HG03342 (cell line): ENCODE data around the gene IGIP.

Source experiments
- ATAC-seq: cut with Tn5 transposase; IDR thresholded peaks from one replicate; pipeline ENCODE4 v1.9.1; 2021; ENCODE audit warnings: mild to moderate bottlenecking, moderate library complexity; ENCODE audit not compliant: unreplicated experiment

Gene IGIP

DNA sequence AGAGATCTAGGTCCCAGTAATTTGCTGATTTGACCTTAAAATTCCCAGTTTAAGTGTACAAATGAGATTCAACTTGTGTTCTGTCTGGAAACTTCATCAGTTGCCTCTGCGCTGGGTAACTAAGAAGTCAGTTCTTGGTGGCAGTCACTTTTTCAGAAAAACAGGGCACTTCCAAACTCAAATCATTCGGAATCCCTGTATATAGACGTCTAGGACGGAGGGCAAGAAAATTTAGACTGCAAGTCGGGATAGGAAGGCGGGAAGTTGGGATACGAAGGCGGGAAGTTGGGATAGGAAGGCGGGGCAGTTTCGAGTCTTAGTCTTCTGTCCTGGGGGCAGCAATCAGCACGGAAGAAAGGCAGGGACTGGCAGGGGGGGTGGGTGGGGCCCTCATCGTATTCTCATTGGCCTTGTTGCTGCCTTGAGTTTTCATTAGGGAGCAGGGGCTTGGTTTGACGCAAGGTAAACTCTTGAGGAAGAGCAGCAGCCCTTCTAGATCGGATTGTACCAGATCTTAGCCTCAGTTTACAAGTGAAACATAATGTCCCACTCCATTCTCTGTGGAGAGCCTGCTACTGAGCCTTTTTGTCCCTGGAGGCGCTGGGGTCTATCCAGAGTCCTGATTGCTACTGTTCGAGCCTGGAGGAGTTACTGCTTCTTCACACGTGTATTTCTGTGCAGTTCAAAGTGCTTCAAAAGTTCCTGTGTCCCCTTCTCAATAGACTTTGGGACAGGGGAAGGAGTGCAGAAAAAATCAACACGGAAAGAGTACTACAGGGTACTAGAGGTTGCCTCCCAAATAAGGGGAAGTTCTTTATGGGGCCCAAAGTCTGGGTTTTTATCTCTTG is 14.5 kb upstream of the IGIP start:
- no peak for ATAC-seq

DNA sequence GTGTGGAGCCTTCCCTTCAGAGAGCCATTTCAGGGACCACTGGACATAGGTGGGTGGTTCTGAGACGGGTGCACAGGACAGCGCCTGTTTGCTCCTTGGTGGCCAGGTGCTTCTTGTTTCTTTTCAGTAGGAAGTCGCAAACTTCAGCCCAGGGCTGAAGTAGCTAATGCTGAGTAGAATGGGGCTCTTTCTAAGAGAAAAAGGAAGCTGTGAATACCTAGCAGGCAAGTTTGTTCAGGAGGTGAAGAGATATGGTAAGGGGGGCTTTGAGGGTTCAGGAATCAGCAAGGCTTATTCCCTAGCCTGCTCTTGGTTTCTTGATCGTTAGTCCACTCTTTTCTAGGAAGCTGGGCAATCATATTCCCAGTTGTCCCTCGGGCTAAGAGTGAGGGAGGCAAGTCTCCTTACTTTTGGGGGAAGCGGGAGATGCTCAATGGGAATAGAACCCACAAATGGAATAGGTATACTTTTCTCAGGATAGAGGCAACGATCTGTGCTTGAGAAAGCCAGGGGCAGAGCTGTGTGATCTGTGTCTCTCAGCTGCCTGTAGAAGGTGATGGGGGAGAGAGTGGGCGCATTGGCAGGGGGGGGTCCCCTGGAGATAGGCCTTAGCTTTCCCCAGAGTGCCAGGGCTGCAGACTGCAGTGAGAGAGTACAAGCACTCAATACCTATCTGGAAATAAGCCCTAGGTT is 13.7 kb upstream of the IGIP start:
- ATAC-seq, result no peak

DNA sequence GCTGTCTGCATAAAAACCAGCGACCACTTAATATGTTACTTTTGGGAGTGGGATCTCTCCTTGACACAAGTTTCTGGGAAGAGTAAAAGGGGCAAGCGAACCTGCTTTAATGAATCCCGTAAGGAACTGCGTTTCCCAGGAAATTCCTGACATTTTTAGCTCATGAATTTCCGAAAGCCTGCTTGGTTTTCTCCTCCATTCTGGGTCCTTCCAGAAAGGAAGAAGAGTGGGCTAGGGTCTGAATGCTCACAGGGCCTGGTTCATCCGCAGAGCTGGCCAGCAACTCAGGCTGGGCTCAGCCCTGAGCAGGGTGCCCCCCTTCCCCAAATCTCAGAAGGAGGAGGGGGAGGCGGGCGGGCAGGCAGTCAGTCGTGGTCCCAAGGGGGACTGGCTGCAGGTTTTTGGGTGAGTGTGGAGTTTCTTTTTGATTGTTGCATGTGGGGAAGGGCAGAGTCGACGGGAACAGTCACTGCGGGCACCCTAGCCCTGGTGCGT is 13.0 kb upstream of the IGIP start:
- ATAC-seq, result no peak

DNA sequence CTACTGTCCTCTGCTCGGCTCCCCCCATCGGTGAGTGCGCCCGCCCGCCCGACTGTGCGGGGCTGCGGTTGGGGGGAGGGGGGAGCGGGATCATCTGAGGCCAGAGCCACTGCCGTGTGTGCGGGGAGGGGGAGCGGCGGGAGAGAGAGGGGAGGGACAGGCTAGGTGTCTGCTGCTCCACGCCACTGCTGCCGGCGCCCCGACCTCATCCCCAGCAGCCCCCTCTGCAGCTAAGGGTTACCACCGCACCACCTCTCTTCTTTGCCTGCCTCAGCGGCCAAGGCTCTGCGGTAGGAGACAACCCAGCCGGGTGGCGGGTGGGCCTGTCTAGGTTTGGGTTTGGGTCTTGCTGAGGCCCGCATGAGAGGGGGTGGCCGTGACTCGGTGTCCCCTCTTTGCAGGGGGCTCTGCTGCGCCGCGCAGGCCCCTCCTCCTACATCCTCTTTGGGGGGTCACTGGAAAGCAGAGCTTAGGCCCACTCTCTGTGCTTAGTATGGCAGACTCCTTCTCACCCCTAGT is 12.5 kb upstream of the IGIP start:
- no peak for ATAC-seq

DNA sequence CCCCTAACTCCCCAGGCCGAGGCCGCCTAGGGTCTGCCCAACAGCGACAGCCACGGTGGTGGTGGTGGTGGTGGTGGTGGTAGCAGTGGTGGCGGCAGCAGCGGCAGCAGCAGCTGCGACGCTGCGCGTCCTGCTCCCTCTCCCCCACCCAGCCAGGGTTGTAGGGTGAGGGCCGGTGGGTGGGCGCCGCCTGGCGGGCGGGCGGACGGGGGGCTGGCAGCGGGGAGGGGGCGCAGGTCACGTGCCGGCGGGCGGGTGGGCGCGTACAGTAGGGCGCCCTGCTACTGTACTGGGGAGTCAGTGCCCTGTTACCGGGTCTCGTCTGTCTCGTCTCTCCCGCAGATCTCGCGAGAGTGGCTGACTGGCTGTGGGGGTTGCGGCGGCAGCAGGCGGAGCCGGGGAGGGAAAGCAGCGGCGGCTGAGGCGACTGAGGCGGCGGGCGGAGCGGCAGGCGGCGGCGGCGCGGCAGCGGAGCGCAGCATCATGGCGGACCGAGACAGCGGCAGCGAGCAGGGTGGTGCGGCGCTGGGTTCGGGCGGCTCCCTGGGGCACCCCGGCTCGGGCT is 12.0 kb upstream of the IGIP start, which contains the start of gene PURA:
Gene PURA, plus strand, starts transcription at position 411 of the 565 bp plus-strand sequence. Its CDS starts 73 bp downstream, at position 484.
- ATAC-seq, result peak; percentile 88

DNA sequence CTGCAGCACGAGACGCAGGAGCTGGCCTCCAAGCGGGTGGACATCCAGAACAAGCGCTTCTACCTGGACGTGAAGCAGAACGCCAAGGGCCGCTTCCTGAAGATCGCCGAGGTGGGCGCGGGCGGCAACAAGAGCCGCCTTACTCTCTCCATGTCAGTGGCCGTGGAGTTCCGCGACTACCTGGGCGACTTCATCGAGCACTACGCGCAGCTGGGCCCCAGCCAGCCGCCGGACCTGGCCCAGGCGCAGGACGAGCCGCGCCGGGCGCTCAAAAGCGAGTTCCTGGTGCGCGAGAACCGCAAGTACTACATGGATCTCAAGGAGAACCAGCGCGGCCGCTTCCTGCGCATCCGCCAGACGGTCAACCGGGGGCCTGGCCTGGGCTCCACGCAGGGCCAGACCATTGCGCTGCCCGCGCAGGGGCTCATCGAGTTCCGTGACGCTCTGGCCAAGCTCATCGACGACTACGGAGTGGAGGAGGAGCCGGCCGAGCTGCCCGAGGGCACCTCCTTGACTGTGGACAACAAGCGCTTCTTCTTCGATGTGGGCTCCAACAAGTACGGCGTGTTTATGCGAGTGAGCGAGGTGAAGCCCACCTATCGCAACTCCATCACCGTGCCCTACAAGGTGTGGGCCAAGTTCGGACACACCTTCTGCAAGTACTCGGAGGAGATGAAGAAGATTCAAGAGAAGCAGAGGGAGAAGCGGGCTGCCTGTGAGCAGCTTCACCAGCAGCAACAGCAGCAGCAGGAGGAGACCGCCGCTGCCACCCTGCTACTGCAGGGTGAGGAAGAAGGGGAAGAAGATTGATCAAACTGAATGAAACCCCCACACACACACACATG is 11.2 kb upstream of the IGIP start:
- ATAC-seq, result peak; percentile 19

DNA sequence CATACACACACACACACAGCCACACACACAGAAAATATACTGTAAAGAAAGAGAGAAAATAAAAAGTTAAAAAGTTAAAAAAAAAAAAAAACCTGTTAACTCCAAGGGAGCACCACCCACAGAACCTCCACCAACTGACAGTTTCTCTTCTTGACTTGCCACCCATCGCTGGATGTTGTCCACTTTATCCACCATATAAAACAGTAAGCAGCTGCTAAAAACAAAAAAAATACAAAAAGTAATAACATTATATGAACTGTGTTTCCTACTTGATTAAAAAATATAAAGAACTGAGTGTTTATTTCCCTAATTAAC is 10.6 kb upstream of the IGIP start:
- no peak for ATAC-seq

DNA sequence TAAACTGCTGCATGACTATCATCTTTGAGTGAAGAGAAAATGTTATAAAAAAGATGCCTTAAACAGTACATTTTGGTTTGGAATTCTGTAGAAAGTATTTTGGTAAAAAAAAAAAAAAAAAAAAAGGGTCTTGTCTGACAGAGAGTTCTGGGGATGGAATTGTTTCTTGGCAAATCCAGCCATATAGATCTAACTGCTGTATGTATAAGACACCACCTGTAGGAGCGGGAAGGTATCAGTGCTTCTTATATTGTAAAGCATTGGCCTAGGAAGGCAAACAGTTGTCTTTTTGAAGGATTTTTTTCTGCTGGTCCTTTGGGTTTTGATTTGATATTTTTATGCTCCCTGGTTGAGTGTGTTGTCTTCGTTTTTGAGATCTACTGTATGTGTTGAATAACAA is 9.0 kb upstream of the IGIP start:
- no peak for ATAC-seq

DNA sequence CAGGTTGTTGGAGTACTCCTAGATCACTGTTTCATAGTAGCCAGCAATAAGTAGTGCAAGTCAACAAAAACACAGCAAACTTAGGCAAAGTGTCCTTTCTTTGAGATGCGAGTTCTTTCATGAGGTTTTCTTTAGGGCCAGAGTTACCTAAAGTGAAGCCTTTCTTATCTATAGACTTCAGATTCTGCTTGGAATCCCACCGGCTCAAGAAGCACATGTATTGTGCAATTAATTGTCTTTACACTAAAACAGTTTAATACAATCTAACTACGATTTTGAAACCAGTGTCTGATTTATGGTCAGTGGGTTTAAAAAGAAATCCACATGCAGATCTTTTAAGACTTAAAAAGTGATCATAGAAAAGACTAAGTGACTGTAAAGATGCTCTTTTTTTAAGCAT is 8.2 kb upstream of the IGIP start:
- ATAC-seq, result no peak

DNA sequence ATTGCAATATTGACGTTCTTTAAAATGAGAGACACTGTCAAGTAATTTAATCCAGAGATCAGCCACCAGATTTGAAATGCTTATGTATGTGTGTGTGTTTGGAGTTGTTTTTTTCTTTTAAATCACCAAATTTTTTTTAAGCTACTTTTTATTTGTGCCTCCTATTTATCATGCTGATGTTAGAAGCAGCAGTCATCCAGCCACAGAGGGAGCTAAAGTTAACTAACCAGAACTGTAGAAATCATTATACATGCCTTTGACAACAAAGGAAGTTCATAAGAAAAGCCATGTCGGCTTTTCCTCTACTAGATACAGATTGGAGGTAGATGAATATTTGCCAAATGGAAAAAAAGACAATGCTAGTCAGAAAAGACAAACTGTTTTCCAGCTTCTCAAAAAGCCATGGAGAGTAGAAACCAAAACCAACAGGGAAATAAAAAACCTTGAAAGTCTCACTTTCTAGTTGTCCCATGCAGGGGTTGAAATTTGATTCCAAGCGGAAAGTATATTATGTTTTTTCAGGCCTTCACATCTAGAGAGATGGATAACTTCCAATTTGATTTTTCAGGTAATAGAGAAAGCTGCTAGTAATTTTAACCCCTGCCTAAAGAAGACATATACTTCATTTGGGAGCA is 7.3 kb upstream of the IGIP start:
- no peak for ATAC-seq

DNA sequence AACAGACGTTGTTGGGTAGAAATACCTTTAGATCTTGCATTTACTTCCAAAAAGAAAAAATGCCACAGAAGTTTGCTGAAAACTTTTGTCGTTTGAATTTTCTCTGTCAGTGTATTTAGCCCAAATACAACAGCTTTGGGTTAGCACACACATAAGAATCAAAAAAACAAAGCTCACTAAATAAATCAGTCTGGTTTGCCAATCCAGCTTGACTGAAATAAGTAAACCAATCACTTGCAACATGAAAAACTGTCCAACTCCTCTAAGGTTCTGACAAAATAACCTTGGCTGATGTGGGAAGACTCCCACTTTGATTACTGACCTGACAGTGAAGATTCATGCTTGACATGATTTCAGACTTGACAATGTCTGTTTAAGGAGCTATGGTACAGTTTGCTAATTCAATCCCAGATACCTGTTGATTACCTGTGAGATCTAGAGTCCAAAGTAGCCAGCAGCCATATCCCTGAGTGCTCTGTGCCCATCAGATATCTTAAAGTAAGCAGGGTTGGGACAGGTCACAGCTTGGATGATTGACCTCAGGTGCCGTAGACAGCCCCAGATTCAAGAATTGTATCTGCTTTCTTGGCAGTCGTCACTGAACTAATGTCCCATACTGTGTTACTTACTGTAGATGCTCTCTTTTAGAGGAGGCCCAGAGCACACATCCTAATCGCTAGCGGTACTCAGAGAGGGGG is 727 bp downstream of the IGIP start:
- no peak for ATAC-seq

DNA sequence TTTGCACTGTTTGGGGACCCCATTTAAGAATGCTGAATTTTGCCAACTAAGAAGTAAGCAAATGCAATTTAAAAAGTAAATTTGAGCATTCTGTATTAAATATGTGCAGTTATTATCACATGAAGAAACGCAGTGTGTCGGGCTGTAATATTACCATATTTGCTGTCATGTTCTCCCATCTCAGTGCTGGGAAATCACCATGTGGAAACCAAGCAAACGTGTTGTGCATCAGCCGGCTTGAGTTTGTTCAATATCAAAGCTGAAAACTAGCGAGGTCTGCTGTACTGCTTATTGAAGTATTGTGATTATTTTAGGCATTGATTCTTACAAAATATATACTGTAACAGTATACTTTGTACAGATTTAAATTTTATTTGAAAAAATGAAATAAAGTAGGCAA is 2.6 kb downstream of the IGIP start:
- no peak for ATAC-seq

DNA sequence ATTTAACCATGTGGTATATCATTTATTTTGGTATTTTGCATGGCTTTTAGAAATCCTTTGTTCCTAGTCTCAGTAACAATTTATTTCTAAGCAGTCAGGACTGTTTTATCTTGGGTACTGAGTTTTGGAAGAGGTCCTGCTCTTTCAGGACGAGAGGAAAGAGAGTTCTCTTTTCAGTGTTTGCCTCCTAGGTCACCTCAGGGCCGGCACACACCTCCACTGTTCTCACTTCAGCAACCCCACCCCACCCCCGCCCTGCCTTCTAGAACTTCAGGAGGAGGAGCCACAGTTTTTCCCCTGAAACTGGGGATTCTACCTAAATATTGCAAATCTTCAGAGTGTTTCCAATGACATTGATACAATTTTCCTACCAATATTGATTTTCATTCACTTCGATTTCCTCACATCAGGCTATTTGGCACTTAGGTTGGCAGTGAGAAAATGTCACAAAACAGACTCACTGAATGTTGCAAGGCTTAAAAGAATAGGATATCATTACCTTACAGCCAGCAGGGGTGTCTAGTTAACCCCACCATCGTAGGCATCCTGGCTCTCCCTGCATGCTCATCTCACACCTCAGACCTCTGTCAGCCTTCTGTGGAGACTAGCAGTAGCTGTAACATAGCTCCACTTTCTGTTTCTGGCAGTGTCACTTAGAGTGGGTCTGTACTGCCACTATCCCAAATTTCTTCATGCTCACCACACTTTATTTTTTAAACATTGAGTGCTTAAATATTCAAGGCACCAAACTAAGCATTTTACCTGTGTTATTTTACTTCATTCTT is 5.4 kb downstream of the IGIP start:
- ATAC-seq, result peak; percentile 47

DNA sequence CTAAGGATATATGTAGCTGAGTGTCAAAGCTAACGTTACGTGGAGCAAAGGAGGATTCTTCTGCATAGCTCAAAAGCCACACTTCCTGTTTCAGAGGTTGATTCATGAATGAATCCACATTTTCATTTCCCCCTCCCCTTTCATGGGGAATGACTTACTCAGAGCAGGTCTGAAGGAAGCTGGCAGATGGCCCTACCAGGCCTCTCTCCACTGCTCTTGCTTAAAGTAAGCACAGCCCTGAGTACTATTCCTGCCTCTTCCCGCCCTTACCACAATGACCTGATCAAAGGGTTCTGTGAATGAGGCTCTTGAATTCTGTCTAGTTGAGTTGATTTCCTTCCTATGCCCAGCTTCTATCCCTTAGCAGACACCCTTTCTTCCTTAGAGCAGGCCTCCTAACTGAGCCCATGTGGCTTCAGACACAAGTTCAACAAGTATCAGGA is 6.3 kb downstream of the IGIP start:
- no peak for ATAC-seq

DNA sequence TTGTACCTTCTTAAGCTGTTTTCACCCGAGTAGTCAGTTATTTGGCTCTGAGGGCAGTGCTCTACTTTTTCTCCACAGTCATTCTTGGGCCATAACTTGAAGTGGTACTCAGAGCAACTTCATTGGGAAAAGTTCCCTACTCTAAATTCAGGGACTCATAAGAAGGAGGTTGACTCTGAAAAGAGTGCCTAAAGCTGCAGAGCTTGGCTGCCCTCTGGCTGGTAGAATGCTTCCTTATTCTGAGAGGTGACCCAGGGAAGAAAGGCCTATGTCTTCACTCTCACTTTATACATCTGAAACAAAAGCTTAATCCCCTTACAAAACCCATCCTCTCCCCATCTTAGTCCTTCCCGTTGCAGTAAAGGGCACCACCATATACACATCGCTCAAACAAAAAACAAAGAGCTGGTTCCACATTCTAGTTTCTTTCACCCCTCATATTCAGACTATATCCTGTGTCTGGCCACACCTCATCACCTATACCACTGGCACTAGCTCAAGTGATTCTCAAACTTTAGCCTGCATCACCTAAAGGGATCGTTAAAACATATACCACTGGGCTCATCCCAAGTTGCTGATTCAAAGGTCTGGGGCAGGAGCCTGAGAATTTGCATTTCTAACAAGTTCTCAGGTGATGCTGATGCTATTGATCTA is 7.9 kb downstream of the IGIP start:
- no peak for ATAC-seq

DNA sequence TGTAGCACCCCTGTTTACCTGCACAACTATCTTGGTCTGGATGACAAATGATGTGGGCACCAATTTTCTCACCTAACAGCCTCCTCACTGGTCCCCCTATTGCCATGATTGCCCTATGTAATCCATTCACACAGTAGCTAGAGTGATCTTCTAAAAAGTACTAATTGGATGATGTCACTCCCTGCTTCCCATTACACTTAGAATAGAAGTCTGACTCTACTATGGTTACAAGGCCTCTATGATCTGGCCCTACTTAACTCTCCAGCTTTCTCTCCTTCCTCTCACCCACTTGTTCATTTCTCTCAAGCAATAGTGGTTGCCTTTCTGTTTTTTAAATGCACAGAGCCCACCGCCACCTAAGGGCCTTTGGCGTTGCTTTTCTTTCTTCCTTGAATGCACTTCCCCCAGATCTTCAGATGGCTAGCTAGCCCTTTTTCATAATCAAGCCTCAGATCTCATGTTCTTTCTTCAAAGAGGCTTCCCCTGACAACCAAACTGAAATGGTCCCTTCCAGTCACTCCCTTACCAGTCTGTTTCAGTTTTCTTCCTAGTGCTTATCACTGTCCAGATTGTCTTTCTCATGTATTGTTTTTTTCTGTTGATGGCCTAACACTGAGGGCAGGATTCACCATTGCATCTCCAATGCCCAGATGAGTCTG is 8.7 kb downstream of the IGIP start:
- ATAC-seq, result no peak

DNA sequence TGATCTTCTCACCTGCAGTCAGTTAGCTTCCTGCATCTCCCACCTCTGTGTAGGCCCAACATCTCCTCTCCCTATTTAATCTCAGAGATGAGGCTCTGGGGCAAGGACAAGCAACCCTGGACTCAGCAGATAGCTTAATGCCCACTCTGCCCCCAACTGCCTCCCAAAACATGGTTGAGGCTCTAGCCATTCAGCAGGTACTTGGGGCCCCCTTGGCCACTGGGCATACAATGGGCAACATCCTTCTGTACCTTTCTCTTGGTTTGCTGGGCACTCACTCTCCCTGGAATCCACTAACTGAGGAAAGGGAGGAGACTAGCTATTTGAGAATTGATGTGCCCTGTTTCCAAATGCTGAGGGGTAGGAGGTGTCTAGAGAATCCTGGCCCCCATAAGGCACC is 9.4 kb downstream of the IGIP start:
- no peak for ATAC-seq

DNA sequence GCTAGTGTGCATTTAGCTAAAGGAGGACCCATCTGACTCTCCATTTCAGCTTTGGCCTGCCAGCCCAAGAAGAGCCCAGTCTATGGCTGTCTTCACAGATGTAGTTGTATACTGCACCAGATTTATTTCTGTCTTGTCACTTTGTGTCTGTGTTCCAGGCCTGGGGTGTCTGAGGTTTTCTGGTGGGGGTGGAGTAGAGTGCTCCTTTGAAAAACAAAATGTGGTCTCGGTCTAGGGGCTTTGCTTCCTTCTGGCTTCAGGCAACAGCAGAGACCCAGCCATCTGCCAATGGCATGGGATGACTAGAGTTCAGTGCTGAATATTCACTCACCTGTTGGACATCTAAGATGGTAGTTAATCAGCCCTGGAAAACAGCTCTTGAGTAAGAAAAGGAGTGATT is 10.9 kb downstream of the IGIP start:
- ATAC-seq, result no peak
